HG03469 (cell line): ENCODE data around the gene C12orf54.
"Not testable (repeated sequence)": the region's sequence is repeated elsewhere in the genome, so short reads cannot be mapped to it uniquely, and the experiment has no call there.

Source experiments
- ATAC-seq: cut with Tn5 transposase; IDR thresholded peaks from one replicate; pipeline ENCODE4 v1.9.1; 2021; ENCODE audit warnings: mild to moderate bottlenecking, moderate library complexity, moderate number of reproducible peaks; ENCODE audit not compliant: unreplicated experiment

C12orf54 gene

GRCh38 chr12:48506836-48507235 is 24.5 kb downstream of the C12orf54 start:
- not testable (repeated sequence) for ATAC-seq

- no peak for ATAC-seq
These were observed 26.7 kb downstream of the C12orf54 start for GRCh38 chr12:48508987-48509386.

GRCh38 chr12:48510111-48510510 is 27.8 kb downstream of the C12orf54 start:
- no peak for ATAC-seq

- peak; percentile 79 for ATAC-seq
These were observed 30.6 kb downstream of the C12orf54 start for GRCh38 chr12:48512855-48513254.

GRCh38 chr12:48514728-48515127 is 32.4 kb downstream of the C12orf54 start:
- no peak for ATAC-seq

GRCh38 chr12:48520381-48520780 is 38.1 kb downstream of the C12orf54 start:
- ATAC-seq = not testable (repeated sequence)

- no peak for ATAC-seq
These were observed 43.0 kb downstream of the C12orf54 start, which contains the start of gene OR8S1 for GRCh38 chr12:48525332-48525731. OR8S1 (plus strand) TSS chr12:48525632; CDS start chr12:48525632, 0 bp downstream.

GRCh38 chr12:48527891-48528670 is 45.8 kb downstream of the C12orf54 start:
- no peak for ATAC-seq

- ATAC-seq = no peak
These were observed 50.3 kb downstream of the C12orf54 start for GRCh38 chr12:48532601-48533000.

- no peak for ATAC-seq
These were observed 54.3 kb downstream of the C12orf54 start for GRCh38 chr12:48536602-48537001.

GRCh38 chr12:48542300-48542928 is 60.1 kb downstream of the C12orf54 start:
- no peak for ATAC-seq

- no peak for ATAC-seq
These were observed 63.7 kb downstream of the C12orf54 start for GRCh38 chr12:48545833-48546469.
